MM.1S (cell line): ENCODE results near the gene ZMIZ1.

ENCODE experiments used
- DNase-seq: peaks from one replicate; pipeline ENCODE4 v3.0.0-alpha.2; 2015
- H2AFZ ChIP-seq: fragments of 300-600 bp; sonication (generic); 2 replicates; pipeline ENCODE4 v1.6.0; 2016; ENCODE audit warnings: antibody characterized with exemption, low read length
- H3F3A ChIP-seq: fragments of 300-600 bp; sonication (generic); 2 replicates; pipeline ENCODE4 v1.6.1; 2016; ENCODE audit warnings: mild to moderate bottlenecking, antibody characterized with exemption, low read length, moderate library complexity, mixed read lengths; ENCODE audit not compliant: insufficient read depth
- H3K27ac ChIP-seq: fragments of 300-600 bp; sonication (generic); 2 replicates; pipeline ENCODE4 v1.5.1; 2016; ENCODE audit warnings: mild to moderate bottlenecking, low read length
- H3K27me3 ChIP-seq: fragments of 300-600 bp; sonication (generic); replicated peaks from 2 replicates; pipeline ENCODE4 v1.6.0; 2016; ENCODE audit warnings: low read length; ENCODE audit not compliant: insufficient read depth
- H3K36me3 ChIP-seq: fragments of 300-600 bp; sonication (generic); replicated peaks from 2 replicates; pipeline ENCODE4 v1.6.1; 2016; ENCODE audit warnings: mild to moderate bottlenecking, low read length, mixed read lengths; ENCODE audit not compliant: insufficient read depth
- H3K4me1 ChIP-seq: fragments of 300-600 bp; sonication (generic); 2 replicates; pipeline ENCODE4 v1.6.1; 2016; ENCODE audit warnings: low read length, mixed read lengths
- H3K4me2 ChIP-seq: fragments of 300-600 bp; sonication (generic); 2 replicates; pipeline ENCODE4 v1.6.0; 2016; ENCODE audit warnings: low read depth, low read length
- H3K4me3 ChIP-seq: fragments of 300-600 bp; sonication (generic); 2 replicates; pipeline ENCODE4 v1.5.1; 2016; ENCODE audit warnings: low read length, mixed read lengths
- H3K79me2 ChIP-seq: fragments of 300-600 bp; sonication (generic); 2 replicates; pipeline ENCODE4 v1.6.1; 2016; ENCODE audit warnings: mixed run types, low read length, mixed read lengths
- H3K9ac ChIP-seq: fragments of 300-600 bp; sonication (generic); 2 replicates; pipeline ENCODE4 v1.6.1; 2016; ENCODE audit warnings: low read length, mixed read lengths
- H3K9me2 ChIP-seq: fragments of 300-600 bp; sonication (generic); replicated peaks from 2 replicates; pipeline ENCODE4 v1.6.1; 2016; ENCODE audit warnings: mild to moderate bottlenecking, low read length, mixed read lengths; ENCODE audit not compliant: insufficient read depth
- H3K9me3 ChIP-seq: fragments of 300-600 bp; sonication (generic); replicated peaks from 2 replicates; pipeline ENCODE4 v1.6.1; 2016; ENCODE audit warnings: mild to moderate bottlenecking, low read length, mixed read lengths; ENCODE audit not compliant: insufficient read depth
- H4K20me1 ChIP-seq: fragments of 300-600 bp; sonication (generic); 2 replicates; pipeline ENCODE4 v1.6.1; 2016; ENCODE audit warnings: mild to moderate bottlenecking, low read length, moderate library complexity, mixed read lengths; ENCODE audit not compliant: insufficient read depth
- CTCF ChIP-seq: fragments of 300-600 bp; sonication (generic); IDR thresholded peaks from 2 replicates; pipeline ENCODE4 v1.5.1; 2016; ENCODE audit warnings: antibody characterized with exemption, low read length, mixed read lengths
- EZH2 ChIP-seq: fragments of 300-600 bp; sonication (generic); optimal IDR thresholded peaks from 2 replicates; pipeline ENCODE3; 2017; ENCODE audit warnings: low read depth, mild to moderate bottlenecking, antibody characterized with exemption, low read length, mixed read lengths
- EZH2phosphoT487 ChIP-seq: fragments of 300-600 bp; sonication (generic); IDR thresholded peaks from 2 replicates; pipeline ENCODE4 v1.6.1; 2018; ENCODE audit warnings: antibody characterized with exemption, low read length

Gene ZMIZ1

GRCh38 chr10:79051766-79052165, 17.0 kb upstream of the ZMIZ1 start:
- Histone ChIP-seq H3K9me2 (no peaks in the 10 kb centered on the region), H3K27me3 (no peaks in the 10 kb centered on the region), H3K9me3 (no peaks in the 10 kb centered on the region), H3K4me2 (no peak overlapping the region), H3K4me3 (no peak overlapping the region), H3K79me2 (no peaks in the 10 kb centered on the region), H3K4me1 (peaks cover 21% of the 10 kb centered on the region), H3K27ac (no peak overlapping the region), H4K20me1 (no peaks in the 10 kb centered on the region), H3K9ac (no peak overlapping the region), H2AFZ (no peak overlapping the region), H3F3A (no peaks in the 10 kb centered on the region), H3K36me3 (no peaks in the 10 kb centered on the region)
- no peak for TF ChIP-seq EZH2
- no peak for TF ChIP-seq EZH2phosphoT487
- TF ChIP-seq CTCF: no peak
- no peak for DNase-seq

DNA sequence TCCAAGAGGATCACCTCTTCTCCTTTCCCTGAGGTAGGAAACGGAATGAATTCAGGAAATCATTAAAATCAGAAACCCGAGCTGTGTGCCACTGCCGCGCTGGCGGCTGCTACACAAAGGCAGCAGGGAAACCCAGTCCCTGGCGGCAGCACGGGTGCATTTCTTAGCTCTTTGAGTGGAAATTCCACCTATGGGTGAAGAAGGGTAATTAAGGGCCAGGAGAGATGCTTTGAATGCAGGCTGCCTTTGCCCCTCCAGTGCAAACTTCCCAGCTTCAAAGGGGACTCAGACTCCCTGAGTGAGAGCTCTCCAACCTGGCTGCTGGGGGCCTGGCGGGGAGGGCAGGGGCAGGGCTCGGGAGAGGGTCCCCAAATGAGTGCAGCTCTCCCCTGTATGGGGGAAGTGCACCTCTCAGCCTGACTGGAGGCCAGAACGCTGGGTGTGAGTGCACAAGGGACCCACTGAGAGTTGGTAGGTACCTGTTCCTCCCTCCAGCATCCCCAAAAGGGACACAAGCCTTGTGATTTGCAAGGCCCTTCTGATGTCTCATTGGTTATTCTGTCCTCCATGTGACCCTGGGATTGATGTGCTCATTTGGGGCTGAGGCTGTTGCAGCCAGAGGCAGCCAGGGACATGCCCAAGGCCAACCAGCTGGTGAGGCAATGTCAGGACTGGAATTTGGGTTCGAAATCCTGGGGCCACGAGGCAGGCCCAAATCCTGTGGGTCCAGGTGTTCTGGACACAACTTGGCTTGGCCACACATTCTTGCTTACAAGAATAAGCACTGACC, 16.3 kb upstream of the ZMIZ1 start:
- H3F3A ChIP-seq: no peaks in the 10 kb centered on the region
- H2AFZ ChIP-seq: no peak overlapping the region
- no peaks in the 10 kb centered on the region for H4K20me1 ChIP-seq
- no peaks in the 10 kb centered on the region for H3K9me2 ChIP-seq
- no peak for TF ChIP-seq EZH2phosphoT487
- TF ChIP-seq CTCF: 0 out of 2 replicates have a peak, but pooled peaks have one; percentile 4
- H3K27me3 ChIP-seq: no peaks in the 10 kb centered on the region
- H3K36me3 ChIP-seq: no peaks in the 10 kb centered on the region
- no peaks in the 10 kb centered on the region for H3K79me2 ChIP-seq
- no peaks in the 10 kb centered on the region for H3K9me3 ChIP-seq
- H3K4me1 ChIP-seq: peaks cover 14% of the 10 kb centered on the region
- H3K27ac ChIP-seq: no peak overlapping the region
- H3K4me3 ChIP-seq: no peak overlapping the region
- H3K9ac ChIP-seq: no peak overlapping the region
- H3K4me2 ChIP-seq: no peak overlapping the region
- no peak for DNase-seq

- Histone ChIP-seq H3K27me3 (no peaks in the 10 kb centered on the region), H4K20me1 (no peaks in the 10 kb centered on the region), H3K4me2 (no peak overlapping the region), H3K27ac (no peak overlapping the region), H3K9me2 (no peaks in the 10 kb centered on the region), H3K36me3 (no peaks in the 10 kb centered on the region), H3F3A (no peaks in the 10 kb centered on the region), H3K9ac (no peak overlapping the region), H3K9me3 (no peaks in the 10 kb centered on the region), H3K79me2 (no peaks in the 10 kb centered on the region), H3K4me3 (no peak overlapping the region), H2AFZ (no peak overlapping the region), H3K4me1 (peaks cover 8% of the 10 kb centered on the region)
- TF ChIP-seq EZH2phosphoT487 (no peak), CTCF (no peak), EZH2 (no peak)
- DNase-seq: no peak
These were observed 15.7 kb upstream of the ZMIZ1 start for GRCh38 chr10:79053081-79053434.
